Activated CD8-positive, alpha-beta memory T cell treated with anti-CD3 and anti-CD28 coated beads for 36 hours (primary cell): ENCODE data around the gene IL17RA. TPM values are rescaled to one million over a fixed set of nuclear protein-coding genes. Genes with fewer than 3 reads are reported as not detected.
"Not testable (repeated sequence)": the region's sequence is repeated elsewhere in the genome, so short reads cannot be mapped to it uniquely, and the experiment has no call there.

ENCODE experiments used
- CTCF ChIA-PET: fragments of 350-600 bp; sonication (Branson Sonifier 250); formaldehyde crosslinking; loops from one replicate; lab custom pipeline; 2021; ENCODE audit warnings: antibody characterized with exemption; lab: Charles Lee
- POLR2A ChIA-PET: fragments of 350-600 bp; sonication (Branson Sonifier 250); formaldehyde crosslinking; loops from one replicate; lab custom pipeline; 2021; ENCODE audit warnings: antibody characterized with exemption; lab: Charles Lee
- total RNA-seq, 2 experiments: library from RNA; stranded (reverse); gene quantifications; one replicate each; pipeline ENCODE4 v1.2.3, GENCODE V29; 2021

The IL17RA gene, protein sequence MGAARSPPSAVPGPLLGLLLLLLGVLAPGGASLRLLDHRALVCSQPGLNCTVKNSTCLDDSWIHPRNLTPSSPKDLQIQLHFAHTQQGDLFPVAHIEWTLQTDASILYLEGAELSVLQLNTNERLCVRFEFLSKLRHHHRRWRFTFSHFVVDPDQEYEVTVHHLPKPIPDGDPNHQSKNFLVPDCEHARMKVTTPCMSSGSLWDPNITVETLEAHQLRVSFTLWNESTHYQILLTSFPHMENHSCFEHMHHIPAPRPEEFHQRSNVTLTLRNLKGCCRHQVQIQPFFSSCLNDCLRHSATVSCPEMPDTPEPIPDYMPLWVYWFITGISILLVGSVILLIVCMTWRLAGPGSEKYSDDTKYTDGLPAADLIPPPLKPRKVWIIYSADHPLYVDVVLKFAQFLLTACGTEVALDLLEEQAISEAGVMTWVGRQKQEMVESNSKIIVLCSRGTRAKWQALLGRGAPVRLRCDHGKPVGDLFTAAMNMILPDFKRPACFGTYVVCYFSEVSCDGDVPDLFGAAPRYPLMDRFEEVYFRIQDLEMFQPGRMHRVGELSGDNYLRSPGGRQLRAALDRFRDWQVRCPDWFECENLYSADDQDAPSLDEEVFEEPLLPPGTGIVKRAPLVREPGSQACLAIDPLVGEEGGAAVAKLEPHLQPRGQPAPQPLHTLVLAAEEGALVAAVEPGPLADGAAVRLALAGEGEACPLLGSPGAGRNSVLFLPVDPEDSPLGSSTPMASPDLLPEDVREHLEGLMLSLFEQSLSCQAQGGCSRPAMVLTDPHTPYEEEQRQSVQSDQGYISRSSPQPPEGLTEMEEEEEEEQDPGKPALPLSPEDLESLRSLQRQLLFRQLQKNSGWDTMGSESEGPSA
- 10 to 100 TPM; 18.7 to 20.4 TPM for total RNA-seq

DNA sequence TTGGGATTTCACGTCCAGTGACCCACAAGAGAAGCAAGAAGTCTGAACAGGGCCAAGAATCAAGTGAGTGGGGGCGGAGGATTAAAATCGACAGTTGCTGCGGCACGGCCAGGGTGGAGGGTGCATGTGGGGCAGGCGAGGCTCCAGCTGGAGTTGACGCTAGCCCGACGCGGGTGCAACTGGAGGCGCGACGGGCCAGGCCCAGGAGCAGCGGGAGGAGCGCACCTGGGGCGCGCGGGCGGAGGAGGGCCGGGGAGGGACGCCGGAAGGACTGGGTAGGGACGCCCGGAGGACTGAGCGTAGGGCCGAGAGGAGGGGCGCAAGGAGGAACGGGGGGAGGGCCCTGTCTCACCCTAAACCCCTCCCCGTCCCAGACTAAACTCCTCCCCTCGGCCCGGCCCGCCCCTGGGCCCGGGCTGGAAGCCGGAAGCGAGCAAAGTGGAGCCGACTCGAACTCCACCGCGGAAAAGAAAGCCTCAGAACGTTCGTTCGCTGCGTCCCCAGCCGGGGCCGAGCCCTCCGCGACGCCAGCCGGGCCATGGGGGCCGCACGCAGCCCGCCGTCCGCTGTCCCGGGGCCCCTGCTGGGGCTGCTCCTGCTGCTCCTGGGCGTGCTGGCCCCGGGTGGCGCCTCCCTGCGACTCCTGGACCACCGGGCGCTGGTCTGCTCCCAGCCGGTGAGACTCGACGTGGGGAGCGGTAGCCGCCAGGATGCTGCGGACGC is at the start of gene IL17RA:
Gene IL17RA (plus strand): TSS at position 447 of the 723 bp plus-strand sequence. CDS start 92 bp downstream, at position 539.
- POLR2A ChIA-PET: interaction anchor here (0.6 to 1.0 kb wide), 2 partner anchors 9 to 71 kb away, joined by 3 read pairs; no protein-coding TSS in a partner anchor
- CTCF ChIA-PET: interaction anchor here (0.9 to 1.7 kb wide), 2 partner anchors 10 kb away, joined by 3 to 5 read pairs; no protein-coding TSS in a partner anchor

DNA sequence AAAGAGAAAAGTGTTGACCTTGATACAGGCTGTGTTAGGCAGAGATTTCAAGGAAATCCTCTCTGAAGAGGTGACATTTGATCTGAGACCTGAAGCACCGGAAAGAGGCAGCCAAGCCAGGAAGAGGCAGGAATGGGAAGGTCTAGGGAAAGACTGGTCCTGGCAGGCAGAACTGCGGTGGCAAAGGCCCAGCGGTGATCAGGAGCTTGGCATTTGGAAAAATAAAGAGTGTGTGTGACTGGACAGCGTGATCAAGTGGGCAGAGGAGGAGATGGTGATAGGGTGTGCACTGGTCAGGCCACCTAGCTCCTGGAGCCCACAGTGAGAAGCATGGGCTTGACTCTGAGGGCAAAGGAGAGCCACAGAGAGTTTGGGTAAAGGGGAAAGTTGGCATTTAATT is 49.6 kb upstream of the IL17RA start:
- POLR2A ChIA-PET: no interaction called here
- CTCF ChIA-PET: no interaction called here

DNA sequence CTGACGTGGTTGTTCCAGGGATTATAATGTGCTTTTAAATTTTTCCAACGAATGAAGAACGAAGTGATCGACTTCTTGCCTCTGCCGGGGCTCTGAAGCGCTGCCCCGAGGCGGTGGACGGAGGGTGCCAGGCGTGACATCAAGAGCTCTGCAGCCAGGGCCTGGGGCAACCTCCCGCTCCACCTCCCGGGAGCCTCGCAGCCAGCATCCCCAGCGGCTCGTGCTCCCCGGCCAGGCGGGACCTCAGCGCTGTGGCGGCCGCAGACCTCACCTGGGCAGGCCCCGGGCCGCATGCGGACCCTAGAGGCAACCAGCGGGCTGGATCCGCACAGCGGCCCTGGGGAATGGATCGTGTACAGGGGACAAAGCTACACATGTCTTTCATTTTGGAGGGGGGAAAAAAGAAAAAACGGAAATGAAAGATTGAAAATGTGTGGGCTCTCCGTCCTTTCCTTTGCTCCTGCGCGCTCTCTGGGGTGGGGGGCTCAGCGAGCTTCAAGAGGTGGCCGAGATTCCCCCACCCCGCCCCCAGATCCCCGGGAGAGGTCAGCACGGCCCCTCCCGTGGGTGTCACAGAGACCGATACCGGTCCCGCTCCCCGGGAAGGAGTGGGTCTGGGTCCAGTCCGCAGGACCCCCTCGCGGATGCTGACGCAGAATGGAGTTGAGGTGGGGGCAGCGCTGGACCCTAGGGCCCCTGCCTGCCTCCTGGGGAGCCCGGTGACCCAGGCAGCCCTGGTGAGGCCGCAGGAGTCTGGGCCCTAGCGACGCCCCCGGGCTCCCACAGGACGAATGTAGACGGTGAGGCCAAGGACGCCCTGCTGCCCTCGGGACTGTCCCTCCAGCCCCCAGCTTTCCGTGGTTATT is 48.6 kb upstream of the IL17RA start:
- POLR2A ChIA-PET, CTCF ChIA-PET: not testable (repeated sequence)

DNA sequence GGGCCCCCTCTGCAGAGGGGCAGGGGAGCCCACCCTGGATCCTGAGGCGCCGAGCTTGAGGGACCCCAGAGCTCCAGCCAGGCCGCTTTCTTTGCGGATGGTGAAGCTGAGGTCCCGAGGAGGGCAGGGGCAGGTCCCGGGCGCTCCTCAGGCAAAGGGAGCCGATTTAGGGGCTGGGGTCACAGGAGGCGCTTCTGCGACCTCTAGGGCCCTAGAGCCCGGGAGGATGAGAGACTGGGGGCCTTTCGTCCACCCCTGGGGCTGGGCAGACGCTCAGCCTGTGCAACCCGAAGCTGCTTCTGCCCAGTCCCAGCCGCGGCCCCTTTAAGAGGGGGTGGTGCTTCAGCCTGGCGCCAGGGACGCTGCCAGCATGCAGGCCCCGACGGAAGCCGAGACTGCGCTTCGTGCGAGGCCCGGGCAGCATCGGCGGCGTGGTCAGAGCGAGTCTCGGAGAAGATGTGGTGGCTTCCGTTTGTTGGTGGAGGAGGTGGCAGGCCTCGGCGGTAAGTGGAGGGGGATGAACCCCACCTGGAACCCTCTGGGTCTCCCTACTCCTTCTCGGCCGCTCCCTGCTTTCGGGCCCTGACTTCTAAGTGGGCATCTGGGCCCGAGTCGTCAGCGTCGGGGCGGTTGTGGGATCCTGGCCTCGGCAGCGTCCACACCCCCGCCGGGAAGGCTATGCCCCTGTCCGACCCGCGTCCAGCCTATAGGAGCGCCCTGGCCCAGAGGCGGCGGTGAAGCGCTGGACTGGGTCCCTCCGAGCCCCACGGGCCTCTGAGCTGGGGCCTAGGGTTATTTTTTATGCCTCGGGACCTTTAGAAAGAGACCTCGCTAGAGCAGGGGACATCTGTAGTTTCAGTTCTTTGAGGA is 47.7 kb upstream of the IL17RA start:
- POLR2A ChIA-PET, CTCF ChIA-PET: not testable (repeated sequence)

DNA sequence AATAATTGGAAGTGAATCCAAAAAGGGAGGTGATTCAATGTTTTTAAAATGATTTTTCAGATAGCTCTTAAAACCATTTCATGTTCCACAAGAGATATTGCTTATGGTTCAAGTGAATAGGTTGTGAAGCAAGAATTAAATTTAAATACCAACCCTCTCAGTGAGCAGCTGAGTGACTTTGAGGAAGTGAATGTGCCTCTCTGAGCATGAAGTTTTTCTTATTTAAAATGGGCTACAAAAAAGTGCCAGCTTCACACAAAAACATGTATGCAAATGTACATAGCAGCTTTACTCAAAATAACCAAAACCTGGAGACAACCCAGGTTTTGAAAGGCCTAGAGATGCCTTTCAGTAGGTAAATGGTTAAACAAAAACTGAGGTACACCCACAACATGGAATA is 41.3 kb upstream of the IL17RA start:
- ChIA-PET CTCF (no interaction called here), POLR2A (no interaction called here)

DNA sequence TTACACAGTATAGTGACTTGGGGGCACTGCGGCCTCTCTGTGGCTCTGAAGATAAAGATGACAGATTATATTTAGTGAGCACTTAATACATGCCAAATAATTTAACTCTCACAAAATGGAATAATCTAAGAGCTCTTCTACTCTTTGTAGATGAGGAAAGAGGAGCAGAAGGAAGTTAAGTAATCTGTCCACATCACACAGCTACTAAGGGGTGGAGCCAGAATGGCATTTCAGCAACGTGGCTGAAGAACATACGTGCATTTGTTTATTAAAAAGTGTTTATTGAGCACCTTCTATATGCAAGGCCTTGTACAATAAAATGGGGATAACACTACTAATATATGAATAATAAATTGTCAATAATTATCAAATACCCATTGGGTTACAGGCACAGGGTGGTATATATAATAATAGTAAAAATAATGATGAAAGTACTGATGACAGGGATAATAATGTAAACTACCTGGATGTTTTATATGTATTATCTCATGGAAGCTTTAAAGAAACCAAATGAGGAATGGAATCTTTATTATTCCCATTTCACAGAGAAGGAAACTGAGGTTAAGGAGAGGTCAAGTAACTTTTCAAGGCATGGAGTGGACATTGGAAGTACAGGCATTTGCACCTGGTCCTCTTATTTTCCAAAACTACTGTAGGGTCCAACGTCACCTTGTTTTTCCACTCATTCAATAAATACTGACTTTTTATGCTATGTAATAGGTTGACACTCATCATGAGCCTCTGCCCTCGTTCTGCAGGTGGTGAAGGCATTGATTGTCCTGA is 38.0 kb upstream of the IL17RA start:
- CTCF ChIA-PET: interaction anchor here (0.6 kb wide), 1 partner anchor 64 kb away, joined by 3 read pairs; no protein-coding TSS in a partner anchor
- POLR2A ChIA-PET: no interaction called here

DNA sequence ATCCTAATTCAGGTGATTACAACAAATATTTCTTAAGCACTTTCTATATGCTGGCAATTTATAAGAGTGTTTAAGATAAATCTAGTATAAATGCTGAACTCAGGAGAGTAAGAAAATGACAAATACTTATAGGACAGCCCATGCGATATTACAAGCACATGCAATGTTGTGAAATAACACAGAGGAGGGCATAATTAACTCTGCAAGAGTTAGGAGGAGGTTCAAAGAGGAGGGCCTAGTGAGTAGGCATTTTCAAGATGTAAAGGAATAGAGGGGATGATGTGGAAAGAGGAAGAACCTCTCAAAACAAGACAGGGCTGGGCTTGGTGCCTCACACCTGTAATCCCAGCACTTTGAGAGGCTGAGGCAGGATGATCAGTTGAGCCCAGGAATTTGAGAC is 37.1 kb upstream of the IL17RA start:
- ChIA-PET CTCF (no interaction called here), POLR2A (no interaction called here)

DNA sequence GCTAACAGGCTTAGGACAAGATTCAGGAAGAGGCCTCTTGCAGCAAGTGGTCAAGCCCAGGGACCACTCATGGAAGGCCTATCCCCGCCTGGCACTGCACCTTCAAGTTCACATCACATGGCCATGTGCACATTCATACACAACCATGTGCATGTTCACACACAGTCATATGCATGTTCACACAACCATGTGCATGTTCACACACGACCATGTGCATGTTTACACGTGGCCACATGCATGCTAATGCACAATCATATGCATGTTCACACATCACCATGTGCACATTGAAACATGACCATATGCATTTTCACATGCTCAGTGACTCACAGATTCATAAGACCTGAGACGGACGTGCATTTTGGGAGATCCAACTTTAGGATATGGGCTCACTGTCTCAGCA is 28.7 kb upstream of the IL17RA start:
- ChIA-PET POLR2A (no interaction called here), CTCF (no interaction called here)

DNA sequence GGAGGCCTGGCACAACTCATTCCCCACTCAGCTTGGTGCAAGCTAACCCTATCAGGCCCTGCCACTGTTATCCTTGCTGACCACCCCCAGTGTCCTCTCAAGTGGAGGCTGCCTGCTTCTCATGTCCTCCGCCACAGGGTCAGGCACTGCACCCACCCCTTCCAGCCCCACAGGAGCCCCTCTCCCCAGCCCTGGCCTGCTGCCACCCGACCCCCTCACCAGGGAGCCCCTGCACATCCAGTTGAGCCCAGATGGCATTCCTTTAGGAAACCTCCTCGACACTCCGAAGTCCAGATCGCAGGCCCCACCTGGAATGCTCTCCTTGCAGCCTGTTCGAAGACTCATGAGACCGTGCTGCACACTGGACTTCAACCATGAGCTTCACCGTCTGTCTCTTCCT is 28.0 kb upstream of the IL17RA start:
- CTCF ChIA-PET: interaction anchor here (0.6 kb wide), 1 partner anchor 382 kb away, joined by 3 read pairs; no protein-coding TSS in a partner anchor
- POLR2A ChIA-PET: no interaction called here

DNA sequence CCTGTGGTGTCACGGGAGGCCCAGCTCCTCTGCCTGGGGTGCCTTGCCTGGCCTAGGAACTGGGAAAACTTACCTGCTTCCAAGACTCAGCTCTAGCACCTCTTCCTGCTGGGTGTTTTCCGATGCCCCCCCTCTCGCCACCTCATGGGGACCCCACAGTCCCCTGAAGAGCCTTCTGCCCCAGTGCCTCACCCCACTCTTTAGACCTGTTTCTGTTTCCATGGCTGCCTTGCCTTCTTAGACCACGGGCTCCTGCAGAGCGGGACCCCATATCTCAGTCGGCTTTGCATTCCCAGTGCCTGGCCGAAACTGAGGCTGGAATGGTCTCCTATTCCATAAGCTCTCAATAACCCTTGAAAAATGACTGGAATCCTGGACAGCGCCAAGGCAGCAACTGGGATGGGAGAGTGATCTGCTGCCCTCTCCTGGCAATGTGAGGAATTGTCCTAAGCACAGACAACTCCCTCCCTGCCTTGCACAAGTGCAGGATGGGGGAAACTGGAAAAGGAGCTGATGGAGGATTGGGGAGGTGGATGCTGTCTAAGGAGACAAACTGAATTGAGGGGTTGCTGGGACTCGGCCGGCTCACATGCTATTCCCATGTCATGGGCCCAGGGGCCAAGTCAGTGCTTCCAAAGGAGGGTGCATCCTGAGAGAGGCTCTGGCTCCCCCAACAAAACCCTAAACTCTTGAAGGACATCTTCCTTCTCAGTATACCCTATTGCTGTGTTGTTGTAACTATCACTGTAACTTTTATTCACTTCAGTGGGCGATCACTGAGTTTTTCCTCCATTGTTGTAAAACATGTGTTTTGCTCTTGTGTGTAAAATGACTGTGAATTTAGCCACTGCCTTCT is 26.6 kb upstream of the IL17RA start:
- ChIA-PET CTCF (interaction anchor here (1.1 to 1.4 kb wide), 6 partner anchors 9 to 144 kb away, joined by 3 to 7 read pairs (median 4); no protein-coding TSS in a partner anchor), POLR2A (no interaction called here)

DNA sequence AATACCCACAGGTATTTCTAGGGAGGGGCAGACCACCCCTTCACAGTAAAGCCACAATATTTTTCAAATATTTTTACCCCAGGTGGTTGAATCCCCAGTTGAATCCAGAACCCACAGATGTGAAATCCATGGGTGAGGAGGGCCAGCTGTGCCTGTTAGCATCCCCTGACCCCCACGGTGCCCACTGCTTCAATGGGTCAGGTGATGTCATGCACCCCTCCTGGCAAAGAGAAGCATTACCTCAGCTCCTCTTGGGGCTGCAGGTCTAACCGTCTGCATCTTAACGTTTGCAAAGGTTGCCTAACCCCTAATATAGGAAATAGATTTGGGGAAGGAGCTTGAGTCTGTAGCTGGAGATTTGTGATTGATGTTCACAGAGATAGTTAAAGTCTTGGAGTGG is 24.7 kb upstream of the IL17RA start:
- ChIA-PET POLR2A (no interaction called here), CTCF (no interaction called here)

DNA sequence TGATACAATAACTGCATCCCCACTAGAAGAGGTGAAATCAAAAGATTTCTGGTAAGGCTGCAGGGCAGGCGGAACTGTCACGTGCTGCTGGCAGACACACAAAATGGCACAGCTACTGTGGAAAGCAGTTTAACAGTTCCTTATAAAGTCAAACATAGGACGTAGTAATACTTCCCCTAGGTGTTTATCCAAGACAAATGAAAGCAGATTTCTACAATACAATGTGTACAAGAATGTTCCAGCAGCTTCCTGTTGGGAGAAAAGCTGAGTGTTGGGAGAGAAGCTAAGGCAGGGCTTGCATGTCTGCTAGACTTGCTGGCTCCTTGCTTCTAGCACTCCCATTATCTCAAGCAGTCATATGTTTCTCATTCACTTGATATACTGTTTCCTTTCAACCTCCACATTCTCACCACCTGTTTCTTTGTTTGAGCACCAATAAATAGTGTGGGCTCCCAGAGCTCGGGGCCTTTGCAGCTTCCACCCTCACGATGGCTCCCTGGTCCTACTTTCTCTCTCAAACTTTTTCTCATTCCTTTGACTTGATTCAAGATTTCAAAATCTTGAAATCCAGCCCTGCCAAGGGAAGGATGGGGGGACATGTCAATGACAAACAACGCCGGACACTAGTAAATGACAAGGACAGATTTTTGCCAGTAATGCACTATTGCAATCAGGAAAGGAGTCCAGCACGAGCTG is 21.2 kb upstream of the IL17RA start:
- ChIA-PET CTCF (interaction anchor here (0.6 kb wide), 1 partner anchor 10 kb away, joined by 4 read pairs; no protein-coding TSS in a partner anchor), POLR2A (no interaction called here)

DNA sequence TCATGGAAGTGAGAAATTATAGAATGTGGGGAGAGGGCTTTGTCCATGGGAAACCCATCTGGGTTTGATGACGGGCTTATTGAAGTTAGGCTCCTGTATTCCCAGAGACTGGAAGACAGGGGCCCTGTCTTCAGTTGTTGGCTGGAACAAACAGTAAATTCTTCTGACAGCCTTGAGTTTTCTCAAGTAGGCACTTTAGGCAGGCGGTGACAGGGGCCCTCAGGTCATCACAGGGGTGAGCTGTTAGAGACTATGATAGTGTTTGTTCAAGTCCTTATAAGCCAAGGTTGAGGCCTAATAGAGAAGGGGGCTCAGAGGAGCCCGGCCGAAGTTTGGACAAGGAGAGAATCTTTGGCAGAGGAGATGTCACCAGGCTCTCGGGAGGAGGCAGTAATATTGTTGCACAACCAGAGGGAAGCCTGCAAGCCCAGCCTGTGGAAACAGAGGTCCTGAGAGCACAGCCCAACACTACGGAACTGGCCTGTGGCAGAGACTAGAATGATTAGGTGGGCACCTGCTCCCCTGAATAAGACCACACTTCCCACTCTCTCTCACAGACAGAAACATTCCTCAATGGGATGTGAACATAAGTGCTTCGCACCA is 20.2 kb upstream of the IL17RA start:
- CTCF ChIA-PET: no interaction called here
- POLR2A ChIA-PET: no interaction called here

DNA sequence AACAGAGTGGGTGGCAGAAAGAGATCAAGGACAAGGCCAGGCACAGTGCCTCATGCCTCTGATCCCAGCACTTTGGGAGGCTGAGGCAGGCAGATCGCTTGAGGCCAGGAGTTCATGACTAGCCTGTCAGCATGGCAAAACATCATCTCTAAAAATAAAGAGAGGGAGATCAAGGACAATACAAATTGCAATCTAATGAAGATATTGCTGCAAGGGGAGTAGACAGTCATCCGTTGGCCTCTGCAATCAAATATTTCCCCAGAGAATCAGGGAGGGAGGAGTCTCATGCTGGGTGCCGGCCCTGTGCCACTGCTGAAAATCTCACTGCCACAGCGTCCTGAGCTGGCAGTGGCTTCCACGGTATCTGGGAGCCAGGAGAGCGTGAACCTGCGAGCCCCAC is 19.4 kb upstream of the IL17RA start:
- POLR2A ChIA-PET: no interaction called here
- CTCF ChIA-PET: no interaction called here

DNA sequence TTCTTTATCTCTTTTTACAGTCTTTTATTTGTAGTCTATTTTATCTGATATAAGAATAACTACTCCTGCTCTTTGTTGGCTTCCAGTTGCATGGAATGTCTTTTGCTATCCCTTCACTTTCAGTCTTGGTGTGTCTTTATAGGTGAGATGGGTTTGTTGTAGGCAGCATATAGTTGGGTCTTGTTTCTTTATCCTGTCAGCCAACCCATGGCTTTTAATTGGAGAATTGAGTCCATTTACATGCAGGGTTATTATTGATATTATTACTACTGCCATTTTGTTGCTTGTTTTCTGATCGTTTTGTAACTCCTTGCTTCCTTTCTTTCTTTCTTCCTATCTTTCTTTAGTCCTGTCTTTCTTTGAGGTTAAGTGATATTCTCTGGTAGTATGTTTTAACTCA is 11.9 kb upstream of the IL17RA start:
- CTCF ChIA-PET: interaction anchor here (1.7 kb wide), 1 partner anchor 99 kb away, joined by 5 read pairs; no protein-coding TSS in a partner anchor
- POLR2A ChIA-PET: no interaction called here
